GM04504 (cell line): ENCODE data around the gene CSH1.
"Not testable (repeated sequence)": the region's sequence is repeated elsewhere in the genome, so short reads cannot be mapped to it uniquely, and the experiment has no call there.

Source experiments
- DNase-seq: peaks from one replicate; pipeline ENCODE4 v3.0.0-alpha.2; 2012; ENCODE audit warnings: low read depth

CSH1 gene

GRCh38 chr17:63928966-63929695 lies 32.8 kb upstream of the CSH1 start:
- DNase-seq: no peak

GRCh38 chr17:63928172-63928666 lies 31.8 kb upstream of the CSH1 start:
- no peak for DNase-seq

GRCh38 chr17:63927464-63928171 lies 31.2 kb upstream of the CSH1 start:
- DNase-seq: no peak

GRCh38 chr17:63926164-63926563 lies 29.8 kb upstream of the CSH1 start:
- no peak for DNase-seq

- DNase-seq: no peak
Measured at GRCh38 chr17:63925615-63926014, 29.2 kb upstream of the CSH1 start.

GRCh38 chr17:63922402-63922801 lies 26.0 kb upstream of the CSH1 start:
- DNase-seq: not testable (repeated sequence)

GRCh38 chr17:63920779-63921178 lies 24.4 kb upstream of the CSH1 start:
- DNase-seq: not testable (repeated sequence)

- not testable (repeated sequence) for DNase-seq
Measured at GRCh38 chr17:63920050-63920449, 23.7 kb upstream of the CSH1 start.

GRCh38 chr17:63919311-63919723 lies 22.9 kb upstream of the CSH1 start:
- peak; percentile 28 for DNase-seq

GRCh38 chr17:63918789-63919305 lies 22.5 kb upstream of the CSH1 start, which contains the start of gene GH1:
GH1 (minus strand) TSS chr17:63918839; CDS start chr17:63918776, 63 bp downstream.
- DNase-seq: not testable (repeated sequence)

GRCh38 chr17:63918305-63918704 lies 21.9 kb upstream of the CSH1 start:
- no peak for DNase-seq

- no peak for DNase-seq
Measured at GRCh38 chr17:63917646-63918045, 21.3 kb upstream of the CSH1 start.

GRCh38 chr17:63917206-63917605 lies 20.8 kb upstream of the CSH1 start:
- not testable (repeated sequence) for DNase-seq

- DNase-seq: no peak
Measured at GRCh38 chr17:63916566-63917185, 20.3 kb upstream of the CSH1 start.

- DNase-seq: not testable (repeated sequence)
Measured at GRCh38 chr17:63915753-63916152, 19.4 kb upstream of the CSH1 start.

- DNase-seq: no peak
Measured at GRCh38 chr17:63914471-63914870, 18.1 kb upstream of the CSH1 start.

- DNase-seq: no peak
Measured at GRCh38 chr17:63911657-63912100, 15.3 kb upstream of the CSH1 start.

- no peak for DNase-seq
Measured at GRCh38 chr17:63911041-63911635, 14.8 kb upstream of the CSH1 start, which contains the start of gene CSHL1. CSHL1 (minus strand) TSS chr17:63911258; CDS start chr17:63911196, 62 bp downstream.

- DNase-seq: no peak
Measured at GRCh38 chr17:63910096-63910495, 13.7 kb upstream of the CSH1 start.

- DNase-seq: not testable (repeated sequence)
Measured at GRCh38 chr17:63909586-63909985, 13.2 kb upstream of the CSH1 start.

- DNase-seq: not testable (repeated sequence)
Measured at GRCh38 chr17:63907161-63907778, 10.9 kb upstream of the CSH1 start.
